ENCODE results near the gene SLC13A5. TPM values are rescaled to one million over a fixed set of nuclear protein-coding genes. Genes with fewer than 3 reads are reported as not detected.

SLC13A5 gene
- total RNA-seq, 1 donor from 2014 or later, result not detected

- H3K4me3 ChIP-seq, result no peak overlapping the region
- H3F3A ChIP-seq (ENCODE audit: low read depth), result no peaks in the 10 kb centered on the region
- no peak overlapping the region for H3K4me2 ChIP-seq
- no peaks in the 10 kb centered on the region for H3K4me1 Mint-ChIP-seq
- no peaks in the 10 kb centered on the region for H4K20me1 ChIP-seq (ENCODE audit: low read depth)
- peaks cover 10% of the 10 kb centered on the region for H3K27me3 Mint-ChIP-seq (ENCODE audit: insufficient read depth, low read depth)
- no peaks in the 10 kb centered on the region for H3K27me3 ChIP-seq
- no peaks in the 10 kb centered on the region for H3K79me2 ChIP-seq (ENCODE audit: low read depth)
- no peaks in the 10 kb centered on the region for H3K9me3 Mint-ChIP-seq
- no peak for DNase-seq (ENCODE audit: low spot score)
- H3K36me3 ChIP-seq, result no peaks in the 10 kb centered on the region
- TF ChIP-seq CTCF (IDR thresholded peaks at IDR 0.05), result no peak
- no peak for TF ChIP-seq EZH2phosphoT487 (IDR thresholded peaks at IDR 0.05)
- TF ChIP-seq EZH2 (IDR thresholded peaks at IDR 0.05), result no peak
- no peak overlapping the region for H3K4me3 Mint-ChIP-seq
- H3K27ac Mint-ChIP-seq, result no peak overlapping the region
- no peaks in the 10 kb centered on the region for H3K9me3 ChIP-seq (ENCODE audit: low read depth)
- H3K4me1 ChIP-seq, result no peaks in the 10 kb centered on the region
- no peak overlapping the region for H2AFZ ChIP-seq (replicated peaks)
- H3K9ac ChIP-seq, result no peak overlapping the region
- H3K27ac ChIP-seq, result no peak overlapping the region
- H3K36me3 Mint-ChIP-seq, result no peaks in the 10 kb centered on the region
Measured at GRCh38 chr17:6674586-6674985, 38.6 kb downstream of the SLC13A5 start.

GRCh38 chr17:6671431-6671830 lies 41.7 kb downstream of the SLC13A5 start:
- no peak for TF ChIP-seq EZH2 (IDR thresholded peaks at IDR 0.05)
- no peaks in the 10 kb centered on the region for H3K27me3 ChIP-seq
- H3K36me3 Mint-ChIP-seq, result no peaks in the 10 kb centered on the region
- H3K4me2 ChIP-seq, result no peak overlapping the region
- no peaks in the 10 kb centered on the region for H3K79me2 ChIP-seq (ENCODE audit: low read depth)
- H3K9me3 ChIP-seq (ENCODE audit: low read depth), result no peaks in the 10 kb centered on the region
- H3K4me1 ChIP-seq, result no peaks in the 10 kb centered on the region
- H3K9me3 Mint-ChIP-seq, result no peaks in the 10 kb centered on the region
- no peak overlapping the region for H3K27ac ChIP-seq
- peaks cover 7% of the 10 kb centered on the region for H3K27me3 Mint-ChIP-seq (ENCODE audit: insufficient read depth, low read depth)
- H3K4me3 Mint-ChIP-seq, result no peak overlapping the region
- H3K9ac ChIP-seq, result no peak overlapping the region
- H3K4me1 Mint-ChIP-seq, result no peaks in the 10 kb centered on the region
- no peaks in the 10 kb centered on the region for H4K20me1 ChIP-seq (ENCODE audit: low read depth)
- no peak overlapping the region for H3K27ac Mint-ChIP-seq
- no peaks in the 10 kb centered on the region for H3F3A ChIP-seq (ENCODE audit: low read depth)
- no peak for DNase-seq (ENCODE audit: low spot score)
- H3K36me3 ChIP-seq, result no peaks in the 10 kb centered on the region
- no peak overlapping the region for H3K4me3 ChIP-seq
- H2AFZ ChIP-seq (replicated peaks), result no peak overlapping the region

- Histone ChIP-seq H3K4me3 (no peak overlapping the region), H4K20me1 (ENCODE audit: low read depth) (no peaks in the 10 kb centered on the region), H3K79me2 (ENCODE audit: low read depth) (no peaks in the 10 kb centered on the region), H3K9ac (no peak overlapping the region), H3K27ac (no peak overlapping the region), H2AFZ (replicated peaks) (no peak overlapping the region), H3K9me3 (ENCODE audit: low read depth) (no peaks in the 10 kb centered on the region), H3K27me3 (no peaks in the 10 kb centered on the region), H3K36me3 (no peaks in the 10 kb centered on the region), H3K4me2 (no peak overlapping the region), H3K4me1 (no peaks in the 10 kb centered on the region), H3F3A (ENCODE audit: low read depth) (no peaks in the 10 kb centered on the region)
- Mint-ChIP-seq H3K9me3 (no peaks in the 10 kb centered on the region), H3K36me3 (no peaks in the 10 kb centered on the region), H3K4me1 (peaks cover 3% of the 10 kb centered on the region), H3K27me3 (ENCODE audit: insufficient read depth, low read depth) (peaks cover 8% of the 10 kb centered on the region), H3K4me3 (no peak overlapping the region), H3K27ac (no peak overlapping the region)
- DNase-seq (ENCODE audit: low spot score), result no peak
- TF ChIP-seq EZH2 (IDR thresholded peaks at IDR 0.05) (no peak), CTCF (IDR thresholded peaks at IDR 0.05) (no peak), EZH2phosphoT487 (IDR thresholded peaks at IDR 0.05) (no peak)
Measured at GRCh38 chr17:6670999-6671398, 42.2 kb downstream of the SLC13A5 start.

GRCh38 chr17:6670571-6670970 lies 42.6 kb downstream of the SLC13A5 start:
- Histone ChIP-seq H3K4me3 (no peak overlapping the region), H3K27me3 (peaks cover 3% of the 10 kb centered on the region), H3K9ac (no peak overlapping the region), H3K79me2 (ENCODE audit: low read depth) (no peaks in the 10 kb centered on the region), H3K4me2 (no peak overlapping the region), H3K4me1 (no peaks in the 10 kb centered on the region), H3F3A (ENCODE audit: low read depth) (no peaks in the 10 kb centered on the region), H3K36me3 (no peaks in the 10 kb centered on the region), H4K20me1 (ENCODE audit: low read depth) (no peaks in the 10 kb centered on the region), H3K27ac (no peak overlapping the region), H2AFZ (replicated peaks) (no peak overlapping the region), H3K9me3 (ENCODE audit: low read depth) (no peaks in the 10 kb centered on the region)
- Mint-ChIP-seq H3K4me1 (peaks cover 4% of the 10 kb centered on the region), H3K36me3 (no peaks in the 10 kb centered on the region), H3K9me3 (no peaks in the 10 kb centered on the region), H3K27me3 (ENCODE audit: insufficient read depth, low read depth) (peaks cover 7% of the 10 kb centered on the region), H3K4me3 (no peak overlapping the region), H3K27ac (no peak overlapping the region)
- DNase-seq (ENCODE audit: low spot score), result no peak
- TF ChIP-seq EZH2 (IDR thresholded peaks at IDR 0.05) (no peak), CTCF (IDR thresholded peaks at IDR 0.05) (no peak), EZH2phosphoT487 (IDR thresholded peaks at IDR 0.05) (no peak)
